ENCODE measurements around the gene ZBED2.
"Not testable (repeated sequence)": the region's sequence is repeated elsewhere in the genome, so short reads cannot be mapped to it uniquely, and the experiment has no call there.

ZBED2 gene

GRCh38 chr3:111568355-111568754 lies 26.8 kb downstream of the ZBED2 start:
- H3K4me3 ChIP-seq (ENCODE audit: low read depth, low read length) = no peak overlapping the region
- no peak for DNase-seq (ENCODE audit: low read depth)
- TF ChIP-seq CTCF (IDR thresholded peaks at IDR 0.05; ENCODE audit: low read depth, low read length, missing control alignments) = no peak

- DNase-seq (ENCODE audit: low read depth) = no peak
- TF ChIP-seq CTCF (IDR thresholded peaks at IDR 0.05; ENCODE audit: low read depth, low read length, missing control alignments) = no peak
- no peak overlapping the region for H3K4me3 ChIP-seq (ENCODE audit: low read depth, low read length)
Measured at GRCh38 chr3:111566844-111567243, 28.3 kb downstream of the ZBED2 start.

- H3K4me3 ChIP-seq (ENCODE audit: low read depth, low read length); DNase-seq (ENCODE audit: low read depth): not testable (repeated sequence)
Measured at GRCh38 chr3:111561902-111562301, 33.2 kb downstream of the ZBED2 start.

- no peak for DNase-seq (ENCODE audit: low read depth)
- no peak for TF ChIP-seq CTCF (IDR thresholded peaks at IDR 0.05; ENCODE audit: low read depth, low read length, missing control alignments)
- no peak overlapping the region for H3K4me3 ChIP-seq (ENCODE audit: low read depth, low read length)
Measured at GRCh38 chr3:111548756-111549155, 46.4 kb downstream of the ZBED2 start.

GRCh38 chr3:111548092-111548491 lies 47.1 kb downstream of the ZBED2 start:
- TF ChIP-seq CTCF (IDR thresholded peaks at IDR 0.05; ENCODE audit: low read depth, low read length, missing control alignments) = no peak
- DNase-seq (ENCODE audit: low read depth) = no peak
- H3K4me3 ChIP-seq (ENCODE audit: low read depth, low read length) = no peak overlapping the region

- no peak for TF ChIP-seq CTCF (IDR thresholded peaks at IDR 0.05; ENCODE audit: low read depth, low read length, missing control alignments)
Measured at GRCh38 chr3:111547631-111548030, 47.5 kb downstream of the ZBED2 start.

GRCh38 chr3:111545349-111545748 lies 49.8 kb downstream of the ZBED2 start:
- H3K4me3 ChIP-seq (ENCODE audit: low read depth, low read length) = no peak overlapping the region

More at GRCh38 chr3:111547631-111548030, 47.5 kb downstream of the ZBED2 start:
- no peak for DNase-seq (ENCODE audit: low read depth)
- no peak overlapping the region for H3K4me3 ChIP-seq (ENCODE audit: low read depth, low read length)

More at GRCh38 chr3:111545349-111545748, 49.8 kb downstream of the ZBED2 start:
- DNase-seq (ENCODE audit: low read depth) = no peak
- TF ChIP-seq CTCF (IDR thresholded peaks at IDR 0.05; ENCODE audit: low read depth, low read length, missing control alignments) = no peak
